ENCODE results near the gene MFNG. TPM values are rescaled to one million over a fixed set of nuclear protein-coding genes. Genes with fewer than 3 reads are reported as not detected.

The MFNG gene
- total RNA-seq, 1 donor from 2014 or later = 53.5 TPM

- no peak for DNase-seq
- no peaks in the 10 kb centered on the region for H3K27me3 ChIP-seq
- H3K4me3 ChIP-seq = no peak overlapping the region
- no peaks in the 10 kb centered on the region for H3K9me3 ChIP-seq
- H3K27ac ChIP-seq = no peak overlapping the region
- intact Hi-C loops (cut with DNase I) = no loop called here
- ATAC-seq = no peak
- no peaks in the 10 kb centered on the region for H3K36me3 ChIP-seq
- TF ChIP-seq CTCF (IDR thresholded peaks at IDR 0.05) = no peak
- peaks cover 14% of the 10 kb centered on the region for H3K4me1 ChIP-seq
These were observed 34.6 kb upstream of the MFNG start for GRCh38 chr22:37520776-37521191.

DNA sequence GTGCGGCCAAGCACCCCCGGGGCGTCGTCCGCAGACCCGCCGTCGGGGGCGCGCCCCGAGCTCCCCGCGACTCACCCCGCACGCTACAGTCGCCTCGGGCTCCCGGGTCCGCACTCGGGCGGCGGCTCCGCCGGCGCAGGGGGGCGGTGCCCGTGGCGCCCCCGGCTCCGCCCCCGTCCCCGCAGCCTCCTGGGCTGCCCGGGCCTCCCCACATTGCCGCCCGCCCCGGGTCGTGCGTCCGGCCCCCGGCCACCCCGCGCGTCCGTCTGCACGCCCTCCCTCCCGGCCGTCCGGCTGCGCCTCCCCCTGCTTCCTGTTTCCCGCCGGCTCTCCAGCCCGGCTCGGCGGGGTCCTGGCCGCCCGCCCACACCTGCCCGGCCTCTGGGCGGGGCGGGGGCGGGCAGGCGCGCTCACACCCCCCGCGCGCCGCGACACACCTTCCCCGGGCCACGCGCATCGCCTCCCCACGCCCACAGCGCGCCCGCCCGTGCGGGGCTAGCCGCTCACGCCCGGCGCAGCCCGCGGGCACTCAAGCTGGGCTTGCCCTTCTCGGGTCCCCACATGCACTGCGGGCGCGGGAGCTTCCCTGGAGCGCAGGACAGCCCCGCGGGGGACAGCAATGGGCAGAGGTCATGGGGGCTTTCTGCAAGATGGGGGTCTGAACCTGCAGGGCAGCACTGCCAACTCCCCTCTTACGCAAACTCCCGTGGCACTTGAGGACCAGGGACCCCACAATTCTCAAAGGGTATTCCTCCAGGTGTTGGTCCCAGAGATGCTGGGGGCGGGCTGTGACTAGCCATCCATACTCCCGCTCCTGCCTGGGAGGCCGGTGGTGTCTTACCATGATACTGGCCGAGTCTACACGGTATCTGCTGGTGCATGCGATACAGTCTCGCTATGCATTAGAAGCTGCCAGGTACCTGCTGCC, 33.3 kb upstream of the MFNG start, which contains the start of gene CARD10:
CARD10 (minus strand) TSS at position 148 of the 928 bp plus-strand sequence. CDS start 215 bp downstream, outside the sequence.
- intact Hi-C loops (cut with DNase I) = no loop called here
- DNase-seq = no peak
- H3K4me3 ChIP-seq = peak within 1 kb of the TSS; percentile 63
- peaks cover 9% of the 10 kb centered on the region for H3K4me1 ChIP-seq
- H3K27ac ChIP-seq = peak within 1 kb of the TSS; percentile 42
- no peaks in the 10 kb centered on the region for H3K9me3 ChIP-seq
- peak; percentile 73 for ATAC-seq
- no peaks in the 10 kb centered on the region for H3K27me3 ChIP-seq
- H3K36me3 ChIP-seq = no peaks in the 10 kb centered on the region
- no peak for TF ChIP-seq CTCF (IDR thresholded peaks at IDR 0.05)

- no peak for TF ChIP-seq CTCF (IDR thresholded peaks at IDR 0.05)
- H3K36me3 ChIP-seq = no peaks in the 10 kb centered on the region
- no peaks in the 10 kb centered on the region for H3K27me3 ChIP-seq
- no peak for DNase-seq
- H3K9me3 ChIP-seq = no peaks in the 10 kb centered on the region
- H3K4me1 ChIP-seq = peaks cover 9% of the 10 kb centered on the region
- intact Hi-C loops (cut with DNase I) = no loop called here
- peak; percentile 29 for ATAC-seq
- peak overlapping the region; percentile 63 for H3K4me3 ChIP-seq
- H3K27ac ChIP-seq = peak overlapping the region; percentile 42
These were observed 32.5 kb upstream of the MFNG start for GRCh38 chr22:37518509-37519267.

GRCh38 chr22:37517826-37518450, 31.8 kb upstream of the MFNG start:
- ATAC-seq (no peak), DNase-seq (no peak)
- Histone ChIP-seq H3K27ac (no peak overlapping the region), H3K4me3 (peak overlapping the region; percentile 63), H3K4me1 (peaks cover 11% of the 10 kb centered on the region), H3K9me3 (no peaks in the 10 kb centered on the region), H3K36me3 (no peaks in the 10 kb centered on the region), H3K27me3 (no peaks in the 10 kb centered on the region)
- intact Hi-C loops (cut with DNase I) = no loop called here
- no peak for TF ChIP-seq CTCF (IDR thresholded peaks at IDR 0.05)

- TF ChIP-seq CTCF (IDR thresholded peaks at IDR 0.05) = no peak
- no peaks in the 10 kb centered on the region for H3K36me3 ChIP-seq
- H3K9me3 ChIP-seq = no peaks in the 10 kb centered on the region
- no peak overlapping the region for H3K4me3 ChIP-seq
- H3K4me1 ChIP-seq = peaks cover 22% of the 10 kb centered on the region
- no peaks in the 10 kb centered on the region for H3K27me3 ChIP-seq
- DNase-seq (no peak), ATAC-seq (no peak)
- intact Hi-C loops (cut with DNase I) = no loop called here
- no peak overlapping the region for H3K27ac ChIP-seq
These were observed 30.3 kb upstream of the MFNG start for GRCh38 chr22:37516456-37516855.

All from upper lobe of right lung (tissue), 1 donor.